A172 (cell line): Measurements from ENCODE around the gene CMTM5. TPM values are rescaled to one million over a fixed set of nuclear protein-coding genes. Genes with fewer than 3 reads are reported as not detected.
"Not testable (repeated sequence)": the region's sequence is repeated elsewhere in the genome, so short reads cannot be mapped to it uniquely, and the experiment has no call there.

ENCODE experiments used
- DNase-seq: peaks from one replicate; pipeline ENCODE4 v3.0.0-alpha.2; 2015; ENCODE audit warnings: low spot score
- total RNA-seq: library from RNA; depleted of rRNA; stranded (reverse); fragments of >200 nt; shearing (Covaris generic); gene quantifications from 2 replicates; pipeline ENCODE4 v1.2.3, GENCODE V29; 2014

CMTM5 gene
- total RNA-seq, 1 experiment from 2014 or later: not detected

DNA sequence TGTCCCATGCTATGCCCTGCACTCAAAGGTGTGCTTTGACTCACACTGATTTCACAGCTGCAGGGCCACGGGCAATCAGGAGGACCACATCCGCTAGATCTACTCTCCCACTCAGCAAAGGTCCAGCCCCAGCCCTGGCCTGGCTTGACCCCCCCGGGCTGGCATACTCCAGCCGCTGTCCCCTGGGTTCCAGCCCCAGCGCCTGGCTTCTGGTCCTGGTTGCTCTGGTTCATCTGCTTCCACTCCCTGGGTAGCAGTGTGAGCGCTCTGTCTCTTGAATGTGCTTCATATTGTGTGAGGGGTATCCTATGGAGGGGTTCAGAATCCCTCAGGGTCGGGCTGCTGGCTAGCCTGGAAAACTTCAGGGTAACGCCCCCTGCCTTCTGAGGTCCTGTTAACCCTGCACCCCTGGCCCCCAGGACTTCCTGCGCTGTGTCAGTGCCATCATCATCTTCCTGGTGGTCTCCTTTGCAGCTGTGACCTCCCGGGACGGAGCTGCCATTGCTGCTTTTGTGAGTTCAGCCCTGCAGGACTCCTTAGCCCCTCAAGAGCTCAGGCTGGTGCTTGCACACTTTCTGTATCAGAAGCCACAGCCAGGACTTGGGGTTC is 1.9 kb downstream of the CMTM5 start:
- DNase-seq: no peak

DNA sequence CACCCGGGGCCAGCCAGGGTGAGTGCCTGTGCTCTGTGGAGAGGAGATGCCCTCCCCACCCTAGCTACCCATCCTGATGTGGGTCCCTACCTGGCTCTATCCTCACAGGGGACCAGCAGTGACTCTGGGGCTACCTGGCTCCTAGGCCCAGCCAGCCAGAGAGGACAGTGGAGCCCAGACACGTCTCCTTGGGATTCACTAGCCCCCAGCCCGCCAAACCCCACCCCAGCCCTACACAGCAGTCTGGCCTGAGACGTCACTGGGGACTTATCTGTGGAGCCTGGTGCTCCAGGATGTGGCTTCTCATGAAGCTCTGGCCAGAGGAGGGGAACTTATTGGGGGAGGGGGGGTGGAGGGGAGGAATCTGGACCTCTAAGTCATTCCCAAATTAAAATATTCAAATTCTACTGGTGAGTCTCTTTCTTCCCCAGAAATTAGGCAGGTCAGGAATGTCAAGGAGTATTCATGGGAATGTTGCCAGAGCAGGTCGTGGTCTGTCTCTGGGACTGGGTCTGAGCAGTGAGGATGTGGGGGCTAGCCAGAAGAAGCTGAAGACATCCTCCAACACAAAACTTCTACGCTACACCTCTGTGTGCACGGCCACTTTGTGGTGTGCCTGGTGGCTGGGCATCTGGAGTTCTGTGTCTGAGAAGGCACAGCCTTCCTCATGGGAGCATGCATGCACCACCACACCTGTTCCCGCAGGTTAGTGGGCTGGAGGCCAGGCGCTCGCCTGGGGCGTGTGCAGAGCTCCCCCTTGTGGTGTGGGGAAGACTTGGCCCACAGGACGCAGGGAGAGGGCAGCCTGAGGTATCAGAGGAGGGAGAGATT is 2.7 kb downstream of the CMTM5 start:
- DNase-seq: peak; percentile 10

DNA sequence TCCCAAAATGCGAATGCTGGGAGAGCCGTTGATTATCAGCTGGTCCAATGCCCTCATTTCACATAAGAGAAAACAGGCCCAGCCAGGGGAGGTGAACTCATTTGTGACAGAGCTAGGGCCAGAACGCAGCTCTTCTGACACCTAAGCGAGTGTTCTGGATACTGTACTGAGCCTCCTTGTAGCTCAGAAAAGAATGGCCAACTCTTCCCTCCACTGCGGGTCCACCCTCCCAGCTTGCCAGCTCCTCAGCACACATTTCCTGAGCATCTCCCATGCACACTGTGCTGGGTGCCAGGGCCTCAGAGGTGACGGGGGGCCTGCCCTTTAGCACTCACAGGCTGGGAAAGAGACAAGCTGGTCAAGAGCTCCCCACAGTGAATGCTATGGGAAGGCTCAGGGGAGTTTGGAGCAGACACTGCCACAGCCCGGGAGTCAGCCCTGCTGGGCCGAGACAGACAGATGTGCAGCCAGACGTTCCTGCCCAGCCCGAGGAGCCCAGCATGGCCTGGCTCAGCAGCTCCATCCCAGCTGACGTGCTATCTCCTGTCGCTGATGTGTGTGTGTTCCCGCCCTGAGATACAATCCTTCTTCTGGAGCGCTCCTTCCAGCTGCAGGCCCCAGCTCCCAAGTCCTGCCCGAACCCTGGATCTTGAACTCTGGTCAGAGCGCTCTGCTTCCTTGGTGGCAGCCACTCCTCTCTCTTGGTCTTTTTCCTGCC is 3.5 kb downstream of the CMTM5 start:
- no peak for DNase-seq

DNA sequence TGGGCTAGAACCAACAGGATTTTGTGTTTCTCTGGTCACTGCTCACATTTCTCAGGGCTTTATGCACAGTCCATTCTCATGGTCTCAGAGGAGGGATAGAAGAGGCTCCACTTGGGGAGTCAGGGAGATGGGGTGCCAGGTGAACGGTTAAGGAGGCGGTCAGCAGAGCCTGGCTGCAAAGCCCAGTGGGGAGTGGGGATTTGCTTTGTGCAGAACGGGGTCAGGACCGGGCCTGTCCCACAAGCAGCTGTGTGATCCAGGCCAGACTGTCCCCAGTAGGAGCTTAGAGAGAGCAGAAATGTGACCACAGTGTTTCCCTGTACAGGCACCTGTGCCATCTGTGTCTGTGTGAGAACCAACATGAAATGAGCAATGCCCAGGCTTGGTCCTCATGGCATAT is 4.1 kb downstream of the CMTM5 start:
- no peak for DNase-seq

DNA sequence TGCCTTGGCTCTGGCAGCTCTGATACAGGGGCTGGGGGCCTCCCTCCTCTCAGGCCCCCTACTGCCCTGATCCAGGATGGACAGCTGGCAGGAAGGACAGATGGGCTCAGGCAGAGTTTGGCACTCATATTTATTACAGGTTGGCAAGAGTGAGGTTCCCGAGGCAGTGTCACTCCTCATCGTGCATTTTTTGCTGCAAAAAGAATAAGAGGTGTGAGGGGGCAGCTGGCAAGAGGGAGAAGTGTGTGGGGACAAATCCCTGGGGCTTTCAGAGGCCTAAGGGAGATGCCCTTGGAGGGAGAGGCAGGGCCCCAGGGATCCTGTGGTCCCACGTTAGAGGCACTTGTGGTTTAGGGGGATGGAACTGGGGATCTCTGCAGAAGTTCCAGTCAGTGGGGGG is 5.0 kb downstream of the CMTM5 start:
- DNase-seq: no peak

- DNase-seq: no peak
Observed at GRCh38 chr14:23382276-23382675, 5.4 kb downstream of the CMTM5 start.

GRCh38 chr14:23382731-23383440 is 6.0 kb downstream of the CMTM5 start:
- no peak for DNase-seq

DNA sequence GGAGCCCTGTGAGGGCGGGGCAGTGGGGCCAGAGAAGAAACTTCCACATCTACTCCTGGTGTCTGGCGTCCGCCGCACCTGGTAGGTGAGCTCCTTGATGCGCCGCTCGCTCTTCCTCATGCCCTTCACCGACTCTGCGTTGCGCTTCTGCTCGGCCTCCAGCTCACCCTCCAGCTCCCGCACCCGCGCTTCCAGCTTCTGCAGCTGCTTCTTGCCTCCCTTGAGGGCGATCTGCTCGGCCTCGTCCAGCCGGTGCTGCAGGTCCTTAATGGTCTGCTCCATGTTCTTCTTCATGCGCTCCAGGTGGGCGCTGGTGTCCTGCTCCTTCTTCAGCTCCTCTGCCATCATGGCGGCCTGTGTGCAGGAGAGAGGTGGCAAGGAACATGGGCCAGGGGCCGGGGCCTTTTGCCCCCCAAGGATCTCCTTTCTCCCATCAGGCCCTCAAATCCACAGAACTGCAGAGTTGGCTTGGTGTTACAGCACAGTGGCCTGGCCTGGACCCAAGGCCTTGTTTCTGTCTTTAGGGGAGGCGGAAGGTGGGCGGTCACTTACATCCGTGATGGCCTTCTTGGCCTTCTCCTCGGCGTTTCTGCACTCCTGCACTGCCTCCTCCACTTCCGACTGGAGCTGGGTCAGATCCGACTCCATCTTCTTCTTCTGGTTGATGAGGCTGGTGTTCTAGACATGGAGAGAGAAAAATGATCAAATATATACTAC is 7.7 kb downstream of the CMTM5 start:
- no peak for DNase-seq

DNA sequence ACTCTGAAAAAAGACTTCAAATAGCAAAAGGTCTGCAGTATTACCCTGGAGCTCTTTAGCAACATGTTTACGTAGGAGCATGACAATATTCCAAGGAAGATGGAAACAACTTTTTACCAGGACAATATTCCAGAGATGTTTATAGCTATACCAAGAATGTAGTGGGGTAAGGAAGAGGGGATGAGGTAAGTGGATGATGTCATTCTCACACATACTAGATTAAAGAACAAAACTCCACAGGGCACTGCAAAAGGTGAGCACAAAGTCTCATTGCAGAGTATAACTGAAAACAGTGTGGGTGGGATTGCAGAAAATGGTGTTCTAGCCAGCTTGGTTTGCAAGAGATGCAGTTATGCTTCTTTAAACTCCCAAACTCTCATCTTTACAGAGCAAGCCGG is 8.4 kb downstream of the CMTM5 start:
- DNase-seq: no peak

DNA sequence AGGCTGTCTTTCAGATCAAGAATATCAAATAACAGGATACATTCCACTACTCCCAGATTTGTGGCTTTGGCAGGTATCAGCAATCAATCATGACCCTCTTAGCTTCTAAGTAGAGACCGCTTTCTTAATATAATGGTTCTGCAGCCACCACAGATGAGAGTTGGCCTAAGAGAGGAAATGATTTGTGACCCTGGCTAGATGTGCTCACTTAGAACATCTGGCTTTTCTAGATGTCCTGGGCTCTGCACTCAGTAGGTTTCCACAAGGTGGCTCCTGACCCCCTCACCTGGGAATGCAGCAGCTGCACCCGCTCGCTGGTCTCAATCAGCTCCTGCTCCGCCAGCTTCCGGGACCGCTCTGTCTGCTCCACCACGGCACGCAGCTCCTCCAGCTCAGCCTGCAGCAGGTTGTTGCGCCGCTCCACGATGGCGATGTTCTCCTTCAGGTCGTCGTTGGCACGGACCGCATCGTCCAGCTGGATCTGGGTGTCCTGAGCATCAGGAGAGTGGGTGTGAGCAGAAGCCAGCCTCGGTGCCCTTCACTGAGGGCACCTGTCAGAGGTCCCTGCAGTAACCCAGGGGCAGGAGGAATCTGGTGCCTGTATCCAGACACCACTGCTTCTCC is 8.9 kb downstream of the CMTM5 start:
- DNase-seq: no peak

- DNase-seq: not testable (repeated sequence)
Observed at GRCh38 chr14:23386266-23386657, 9.4 kb downstream of the CMTM5 start.

- DNase-seq: no peak
Observed at GRCh38 chr14:23386999-23387398, 10.2 kb downstream of the CMTM5 start.

DNA sequence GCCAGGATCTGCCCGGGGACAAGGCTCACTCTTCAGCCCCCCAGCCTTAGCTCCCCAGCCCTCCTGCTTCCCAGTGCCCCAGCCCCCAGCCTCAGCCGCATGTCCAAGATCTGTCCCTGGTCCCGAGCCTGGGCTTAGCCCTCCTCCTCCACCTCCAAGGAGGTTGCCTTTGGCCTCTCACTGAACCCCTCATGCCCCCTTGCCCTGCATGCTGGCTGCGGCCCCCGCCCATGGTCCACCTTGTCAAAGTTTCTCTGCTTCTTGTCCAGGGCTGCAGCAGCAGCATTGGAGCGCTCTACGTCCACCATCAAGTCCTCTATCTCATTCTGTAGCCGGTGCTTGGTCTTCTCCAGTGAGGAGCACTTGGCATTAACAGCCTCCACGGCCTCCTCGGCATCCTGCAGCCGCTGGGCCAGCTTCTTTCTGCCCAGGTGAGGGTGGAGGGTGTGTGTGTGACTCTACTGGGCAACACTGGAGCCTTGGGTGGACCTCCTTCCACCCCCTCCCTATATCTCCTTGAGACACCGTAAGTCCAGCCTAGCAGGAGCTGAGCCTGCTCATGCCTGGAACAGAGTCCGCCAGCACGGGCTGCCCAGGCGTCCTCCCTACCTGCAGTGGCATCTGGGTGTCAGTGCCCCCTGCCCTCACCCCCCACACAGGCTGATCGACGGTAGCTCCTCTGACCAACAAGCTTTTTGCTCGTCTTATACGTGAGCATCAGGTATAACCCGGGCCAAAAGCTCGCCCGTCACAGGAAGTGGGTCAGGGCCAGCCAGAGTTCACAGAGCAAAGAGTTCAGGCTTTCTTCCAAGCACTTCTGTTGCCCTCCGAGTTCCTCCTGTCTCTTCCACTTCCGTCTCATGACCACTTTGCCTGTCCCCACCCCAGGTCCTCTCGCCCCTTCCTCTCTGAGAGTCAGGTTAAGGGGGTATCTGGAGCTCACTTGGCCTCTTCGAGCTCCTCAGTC is 11.4 kb downstream of the CMTM5 start:
- no peak for DNase-seq

DNA sequence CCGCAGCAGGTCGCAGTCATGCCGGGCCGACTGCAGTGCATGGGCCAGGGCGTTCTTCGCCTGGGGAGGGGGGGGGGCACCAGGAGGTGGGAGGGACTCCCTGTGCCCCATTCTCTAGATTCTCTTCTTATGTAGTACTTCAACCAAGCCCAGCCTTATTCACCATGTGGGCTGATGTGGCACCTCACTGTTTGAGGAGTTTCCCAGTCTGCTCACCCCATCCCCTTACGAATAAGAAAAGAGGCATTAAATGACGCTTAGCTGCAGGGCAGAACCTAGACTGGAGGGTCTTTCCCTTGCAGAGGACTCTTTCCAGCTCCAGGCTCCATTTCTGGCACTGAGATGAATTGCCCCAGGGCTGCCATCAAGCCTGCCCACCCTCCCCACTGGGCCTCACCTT is 12.2 kb downstream of the CMTM5 start:
- DNase-seq: no peak

- DNase-seq: no peak
Observed at GRCh38 chr14:23389396-23389795, 12.6 kb downstream of the CMTM5 start.

- not testable (repeated sequence) for DNase-seq
Observed at GRCh38 chr14:23389871-23390270, 13.0 kb downstream of the CMTM5 start.

DNA sequence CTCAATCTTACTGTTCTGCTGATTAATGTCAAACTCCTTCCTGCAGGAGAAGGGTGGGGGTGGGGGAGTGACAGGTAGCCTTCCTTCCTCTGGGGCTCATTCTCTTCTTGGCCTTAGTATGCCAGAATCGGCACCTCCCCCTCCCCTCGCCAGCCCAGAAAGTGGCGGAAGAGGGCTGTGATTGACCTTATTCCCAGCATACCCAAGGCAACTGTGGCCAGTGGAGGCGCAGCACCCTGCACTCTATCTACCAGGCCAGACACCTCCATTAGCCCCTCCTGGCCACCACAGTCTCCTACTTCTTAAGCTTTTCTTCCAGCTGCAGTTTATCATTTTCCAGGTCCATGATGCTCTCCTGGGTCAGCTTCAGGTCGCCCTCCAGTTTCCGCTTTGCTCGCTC is 15.8 kb downstream of the CMTM5 start:
- no peak for DNase-seq

GRCh38 chr14:23396126-23396525 is 19.3 kb downstream of the CMTM5 start:
- DNase-seq: no peak

DNA sequence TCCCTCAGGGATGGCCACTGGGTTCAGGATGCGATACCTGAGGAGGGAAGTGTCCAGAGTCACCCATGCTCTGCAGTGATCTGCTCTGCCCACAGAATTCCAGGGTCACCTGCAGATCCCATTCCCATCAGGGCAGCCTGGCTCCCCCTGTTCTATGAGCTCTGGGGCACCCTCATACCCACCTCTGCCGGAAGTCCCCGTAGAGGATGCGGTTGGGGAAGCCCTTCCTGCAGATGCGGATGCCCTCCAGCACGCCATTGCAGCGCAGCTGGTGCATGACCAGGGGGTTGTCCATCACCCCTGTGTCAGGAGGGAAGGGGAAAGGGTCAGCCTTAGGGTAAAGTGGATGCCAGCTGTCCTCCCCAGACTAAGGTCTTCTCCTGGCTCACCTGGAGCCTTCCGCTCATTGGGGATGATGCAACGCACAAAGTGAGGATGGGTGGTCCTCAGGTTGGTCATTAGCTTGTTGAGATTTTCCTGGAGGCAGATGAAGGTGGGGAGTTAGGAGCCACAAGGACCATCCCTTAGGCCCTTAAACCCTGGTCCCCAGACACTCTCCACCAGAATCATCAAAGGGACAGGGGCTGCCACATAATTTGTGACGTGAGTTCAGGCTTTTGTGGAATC is 20.0 kb downstream of the CMTM5 start:
- no peak for DNase-seq
